T47D (cell line): Measurements from ENCODE around the gene FANCE.
A peak's percentile ranks its signal among the peaks of the same experiment; 100 is the strongest.

ENCODE experiments used
- DNase-seq, 2 experiments: peaks; one replicate each; pipeline versions ENCODE4 v3.0.0 to v3.0.0-alpha.2; 2011 to 2012; ENCODE audit warnings: low read depth in 1 of 2, low spot score in 1 of 2
- JUND ChIP-seq: IDR thresholded peaks from 2 replicates; pipeline ENCODE4 v1.6.1; 2012; ENCODE audit warnings: low read depth
- in situ Hi-C: cut with HindIII; loops from 2 replicates; pipeline ENCODE4 v1.10.0; 2016; ENCODE audit warnings: low sequenced_read_pairs, low pct_unique_long_range_greater_than_20kb

FANCE gene

GRCh38 chr6:35486005-35486925 is 34.1 kb downstream of the FANCE start:
- no peak for TF ChIP-seq JUND
- peak; percentile 82 to 95 for DNase-seq
- in situ Hi-C loops = no loop called here

DNA sequence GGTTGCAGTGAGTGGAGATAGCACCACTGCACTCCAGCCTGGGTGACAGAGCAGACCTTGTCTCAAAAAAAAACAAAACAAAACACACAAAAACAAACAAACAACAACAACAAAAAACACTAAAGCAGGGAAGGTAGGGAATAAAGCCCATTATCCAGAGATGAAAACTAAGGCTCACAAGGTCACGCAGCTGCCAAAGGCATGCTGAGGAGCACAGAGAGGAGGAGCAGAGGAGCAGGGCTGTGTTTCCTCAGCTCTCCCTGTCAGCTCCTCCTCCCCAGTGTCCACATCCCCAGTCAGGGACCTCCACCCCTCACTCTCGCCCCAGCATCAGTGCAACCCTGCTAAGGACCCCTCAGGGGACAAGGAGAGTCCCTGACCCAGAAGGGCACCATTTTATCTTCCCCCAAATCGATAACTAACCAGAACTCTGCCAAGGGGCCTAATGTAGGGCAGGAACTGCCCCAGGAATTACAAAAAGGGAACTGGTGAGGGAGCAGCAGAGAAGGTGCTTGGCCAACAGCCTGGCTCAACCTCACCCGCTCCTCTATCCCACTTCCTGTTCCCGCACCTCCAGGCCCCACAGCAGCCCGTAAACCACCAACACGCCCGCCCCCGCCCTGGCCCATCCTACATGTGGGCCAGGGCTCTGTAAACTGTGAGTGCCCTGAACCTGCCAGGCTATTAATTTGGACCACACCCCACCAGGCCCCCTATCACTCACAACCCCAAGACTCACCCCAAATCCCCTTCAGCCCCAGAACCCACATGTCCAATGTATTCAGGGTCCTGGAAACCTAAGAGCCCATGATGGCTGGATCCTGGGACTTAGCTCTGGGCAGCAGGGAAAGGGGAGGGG is 35.7 kb downstream of the FANCE start:
- peak; percentile 54 to 72 for DNase-seq
- in situ Hi-C loops = no loop called here
- TF ChIP-seq JUND = no peak

DNA sequence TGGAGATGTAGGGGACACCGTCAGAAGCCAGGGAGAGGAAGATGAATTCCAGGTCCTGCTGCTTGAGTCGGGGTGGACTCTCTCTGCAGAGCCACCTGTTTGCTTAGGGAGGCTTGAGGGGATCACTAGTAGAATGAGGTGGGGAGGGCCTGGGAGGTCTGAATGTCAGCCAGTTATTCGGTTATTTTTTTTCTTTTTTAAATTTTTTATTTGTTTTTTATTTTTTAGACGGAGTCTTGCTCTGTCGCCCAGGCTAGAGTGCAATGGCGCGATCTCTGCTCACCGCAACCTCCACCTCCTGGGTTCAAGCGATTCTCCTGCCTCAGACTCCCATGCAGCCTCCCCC is 36.4 kb downstream of the FANCE start:
- TF ChIP-seq JUND = no peak
- in situ Hi-C loops = no loop called here
- no peak for DNase-seq

- DNase-seq = no peak
- in situ Hi-C loops = no loop called here
- no peak for TF ChIP-seq JUND
Observed at GRCh38 chr6:35489066-35489465, 36.9 kb downstream of the FANCE start.

- in situ Hi-C loops = no loop called here
- no peak for TF ChIP-seq JUND
- no peak for DNase-seq
Observed at GRCh38 chr6:35489995-35490791, 38.1 kb downstream of the FANCE start.

GRCh38 chr6:35490821-35491557 is 38.9 kb downstream of the FANCE start:
- DNase-seq = no peak
- in situ Hi-C loops = no loop called here
- TF ChIP-seq JUND = no peak

GRCh38 chr6:35491558-35492257 is 39.6 kb downstream of the FANCE start:
- in situ Hi-C loops = no loop called here
- TF ChIP-seq JUND = no peak
- DNase-seq = no peak

DNA sequence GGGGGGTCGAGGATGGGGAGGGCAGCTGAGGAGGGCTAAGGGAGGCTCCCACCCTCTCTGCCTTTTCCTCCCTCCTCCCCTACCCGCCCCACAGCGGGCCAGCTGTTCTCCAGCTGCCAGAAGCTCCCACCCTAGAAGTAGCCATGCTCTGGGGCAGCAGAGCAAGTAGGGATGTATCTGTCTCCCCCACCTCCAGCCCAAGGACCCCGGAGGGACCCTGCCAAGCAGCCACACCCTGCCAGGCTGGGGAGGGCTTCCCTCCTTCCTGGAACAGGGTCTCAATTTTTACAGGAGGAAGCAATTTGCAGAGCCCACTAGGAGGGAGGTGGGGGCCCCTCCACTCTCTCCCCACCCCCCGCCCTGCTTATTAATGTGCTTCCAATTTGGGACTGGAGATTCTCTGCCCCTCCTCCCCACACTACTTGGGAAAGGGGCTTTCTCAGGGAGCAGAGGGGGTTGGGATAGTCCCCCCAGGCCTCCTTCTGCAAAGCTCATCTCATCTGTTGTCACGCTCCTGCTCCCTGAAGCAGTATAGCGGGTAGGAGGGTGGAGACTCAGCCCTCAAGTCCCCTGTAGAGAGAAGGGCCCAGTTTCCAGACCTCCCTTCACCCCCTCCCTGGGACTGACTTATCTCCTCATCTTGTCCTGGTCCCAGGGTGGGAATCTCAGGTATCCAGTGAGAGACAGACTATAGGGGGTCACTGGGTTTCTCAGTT is 40.3 kb downstream of the FANCE start:
- DNase-seq = no peak
- no peak for TF ChIP-seq JUND

GRCh38 chr6:35492974-35493284 is 40.8 kb downstream of the FANCE start:
- DNase-seq = no peak
- in situ Hi-C loops = no loop called here
- no peak for TF ChIP-seq JUND

More for the DNA sequence above, 40.3 kb downstream of the FANCE start:
- in situ Hi-C loops = no loop called here

GRCh38 chr6:35493307-35493983 is 41.3 kb downstream of the FANCE start:
- no peak for TF ChIP-seq JUND
- no peak for DNase-seq
- in situ Hi-C loops = no loop called here
